ENCODE data around the gene RNGTT.

Gene RNGTT

DNA sequence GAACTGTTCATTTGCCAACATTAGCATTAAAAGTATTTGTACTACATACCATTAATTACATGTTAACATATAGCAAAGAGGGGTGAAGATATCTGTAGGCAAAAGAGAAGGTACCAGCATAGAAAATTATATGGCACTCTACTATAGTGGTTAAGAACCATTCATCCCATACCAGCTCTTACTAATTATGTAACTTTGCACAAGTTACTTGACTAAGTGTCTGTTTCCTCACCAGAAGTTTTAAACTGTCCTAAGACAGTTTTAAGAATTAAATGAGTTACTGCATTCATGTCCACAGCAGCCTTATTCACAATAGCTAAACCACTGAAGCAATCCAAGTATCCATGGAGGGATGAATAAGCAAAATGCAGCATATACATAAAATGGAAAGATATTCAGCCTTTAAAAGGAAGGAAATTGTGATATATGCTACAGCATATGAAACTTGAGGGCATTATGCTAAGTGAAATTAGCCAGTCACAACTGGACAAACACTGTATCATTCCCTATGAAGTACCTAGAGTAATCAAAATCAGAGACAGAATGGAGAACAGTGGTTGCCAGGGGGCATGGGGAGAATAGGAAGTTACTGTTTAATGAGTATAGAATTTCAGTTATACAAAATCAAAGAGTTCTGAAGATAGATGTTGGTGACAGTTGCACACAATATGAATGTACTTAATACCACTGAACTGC, 98.9 kb downstream of the RNGTT start:
- Histone ChIP-seq H3K4me1 (ENCODE audit: control insufficient read depth, insufficient read depth, low read length) (no peaks in the 10 kb centered on the region), H3K9me3 (ENCODE audit: control insufficient read depth in 2 of 2, low read length in 2 of 2) (no peaks in the 10 kb centered on the region), H3K9ac (ENCODE audit: low read length in 2 of 2) (no peak overlapping the region), H3K27ac (ENCODE audit: low read length) (no peak overlapping the region), H3K36me3 (ENCODE audit: control insufficient read depth in 2 of 2, insufficient read depth in 2 of 2, low read length in 2 of 2) (no peaks in the 10 kb centered on the region), H3K4me3 (ENCODE audit: low read length in 2 of 2) (no peak overlapping the region), H3K27me3 (ENCODE audit: control insufficient read depth in 1 of 2, insufficient read depth in 2 of 2, low read length in 2 of 2) (no peaks in the 10 kb centered on the region)

DNA sequence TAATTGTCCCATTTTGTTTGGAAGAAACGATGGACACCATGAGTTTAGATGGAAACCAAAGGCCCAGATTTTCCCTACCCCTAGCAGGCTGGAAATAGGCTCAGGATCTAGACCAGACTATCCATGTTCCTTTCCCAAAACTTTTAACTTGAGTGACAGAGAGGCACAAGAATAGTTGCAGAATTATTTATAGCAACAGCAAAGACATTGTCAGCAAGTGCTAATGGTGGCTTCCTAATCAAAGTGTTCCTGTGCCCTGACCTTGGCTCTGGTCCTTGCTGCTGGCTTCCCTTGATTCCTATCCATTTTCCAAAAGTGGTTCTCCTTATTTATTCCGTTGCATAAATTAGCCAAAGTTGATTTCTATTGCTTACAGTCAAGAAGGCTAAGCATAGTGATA, 103.1 kb downstream of the RNGTT start:
- Histone ChIP-seq H3K4me3 (ENCODE audit: low read length in 2 of 2) (no peak overlapping the region), H3K27me3 (ENCODE audit: control insufficient read depth in 1 of 2, insufficient read depth in 2 of 2, low read length in 2 of 2) (no peaks in the 10 kb centered on the region), H3K9me3 (ENCODE audit: control insufficient read depth in 2 of 2, low read length in 2 of 2) (no peaks in the 10 kb centered on the region), H3K4me1 (ENCODE audit: control insufficient read depth, insufficient read depth, low read length) (no peaks in the 10 kb centered on the region), H3K36me3 (ENCODE audit: control insufficient read depth in 2 of 2, insufficient read depth in 2 of 2, low read length in 2 of 2) (no peaks in the 10 kb centered on the region), H3K27ac (ENCODE audit: low read length) (no peak overlapping the region), H3K9ac (ENCODE audit: low read length in 2 of 2) (no peak overlapping the region)

DNA sequence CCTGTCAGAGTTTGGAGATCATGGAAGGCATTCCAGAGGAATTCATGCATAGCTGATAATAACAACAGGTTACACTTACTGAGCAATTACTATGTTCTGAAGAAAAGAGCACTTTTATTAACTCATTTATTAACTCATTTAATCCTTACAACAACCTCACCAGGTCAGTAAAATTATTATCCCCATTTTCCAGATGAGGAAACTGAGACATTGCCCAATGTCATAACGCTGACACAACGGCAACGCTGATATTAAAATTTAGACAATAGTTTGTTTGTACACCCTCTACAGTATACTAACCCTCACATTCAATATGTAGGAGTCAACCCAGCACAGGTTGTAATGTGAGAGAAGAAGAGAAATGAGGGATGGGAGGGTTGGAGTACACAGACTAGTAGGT, 105.0 kb downstream of the RNGTT start:
- Histone ChIP-seq H3K27ac (ENCODE audit: low read length) (no peak overlapping the region), H3K4me3 (ENCODE audit: low read length in 2 of 2) (no peak overlapping the region), H3K9me3 (ENCODE audit: control insufficient read depth in 2 of 2, low read length in 2 of 2) (no peaks in the 10 kb centered on the region), H3K4me1 (ENCODE audit: control insufficient read depth, insufficient read depth, low read length) (no peaks in the 10 kb centered on the region), H3K9ac (ENCODE audit: low read length in 2 of 2) (no peak overlapping the region), H3K36me3 (ENCODE audit: control insufficient read depth in 2 of 2, insufficient read depth in 2 of 2, low read length in 2 of 2) (no peaks in the 10 kb centered on the region), H3K27me3 (ENCODE audit: control insufficient read depth in 1 of 2, insufficient read depth in 2 of 2, low read length in 2 of 2) (no peaks in the 10 kb centered on the region)

DNA sequence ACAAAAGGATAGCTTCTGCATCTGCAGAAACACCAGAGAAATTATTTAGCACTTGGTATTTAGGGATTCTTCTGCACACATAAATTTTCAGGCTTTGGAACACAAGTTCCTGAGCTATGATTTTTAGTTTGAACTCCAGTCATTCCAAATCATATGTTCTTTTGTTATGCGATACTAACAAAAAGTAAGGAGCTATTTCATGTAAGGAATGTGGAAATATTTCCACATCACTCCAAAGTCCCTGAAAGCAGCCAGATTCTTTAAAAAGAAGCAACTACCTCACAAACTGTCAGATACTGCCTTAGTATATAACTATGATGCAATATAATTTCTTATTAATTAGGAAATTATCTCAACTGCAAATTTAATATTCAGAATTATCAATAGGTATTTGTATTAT, 106.9 kb downstream of the RNGTT start:
- Histone ChIP-seq H3K4me1 (ENCODE audit: control insufficient read depth, insufficient read depth, low read length) (no peaks in the 10 kb centered on the region), H3K9me3 (ENCODE audit: control insufficient read depth in 2 of 2, low read length in 2 of 2) (no peaks in the 10 kb centered on the region), H3K9ac (ENCODE audit: low read length in 2 of 2) (no peak overlapping the region), H3K4me3 (ENCODE audit: low read length in 2 of 2) (no peak overlapping the region), H3K27me3 (ENCODE audit: control insufficient read depth in 1 of 2, insufficient read depth in 2 of 2, low read length in 2 of 2) (no peaks in the 10 kb centered on the region), H3K36me3 (ENCODE audit: control insufficient read depth in 2 of 2, insufficient read depth in 2 of 2, low read length in 2 of 2) (no peaks in the 10 kb centered on the region), H3K27ac (ENCODE audit: low read length) (no peak overlapping the region)

DNA sequence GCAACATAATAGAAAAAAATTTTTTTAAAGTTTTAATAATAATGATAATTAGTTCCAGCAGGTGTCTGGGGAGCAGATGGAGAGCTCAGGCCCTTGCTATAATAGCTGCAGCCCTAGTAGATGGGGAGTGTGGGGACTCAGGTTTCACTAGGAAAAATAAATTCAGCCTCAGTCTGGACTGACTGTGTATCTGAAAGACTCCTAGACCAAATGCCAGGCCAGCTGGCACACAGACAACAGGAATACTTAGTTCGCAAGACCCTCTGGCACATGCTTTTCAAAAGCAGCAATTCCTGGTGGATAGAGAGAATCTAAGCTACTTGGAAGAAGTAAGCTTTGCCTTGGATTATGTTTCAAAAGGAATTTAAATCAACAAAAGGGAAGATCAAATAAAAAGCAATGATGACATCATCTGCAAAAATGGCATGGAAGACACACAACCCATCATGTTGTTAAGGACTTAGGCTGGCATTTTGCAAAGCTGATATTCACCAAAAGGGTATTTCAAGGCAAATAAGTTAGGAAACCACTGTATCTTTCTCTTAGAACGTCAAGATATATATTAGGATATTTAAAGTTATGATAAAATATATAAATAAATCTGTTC, 107.8 kb downstream of the RNGTT start:
- Histone ChIP-seq H3K9ac (ENCODE audit: low read length in 2 of 2) (no peak overlapping the region), H3K27ac (ENCODE audit: low read length) (no peak overlapping the region), H3K27me3 (ENCODE audit: control insufficient read depth in 1 of 2, insufficient read depth in 2 of 2, low read length in 2 of 2) (no peaks in the 10 kb centered on the region), H3K36me3 (ENCODE audit: control insufficient read depth in 2 of 2, insufficient read depth in 2 of 2, low read length in 2 of 2) (no peaks in the 10 kb centered on the region), H3K4me3 (ENCODE audit: low read length in 2 of 2) (no peak overlapping the region), H3K9me3 (ENCODE audit: control insufficient read depth in 2 of 2, low read length in 2 of 2) (no peaks in the 10 kb centered on the region), H3K4me1 (ENCODE audit: control insufficient read depth, insufficient read depth, low read length) (no peaks in the 10 kb centered on the region)

DNA sequence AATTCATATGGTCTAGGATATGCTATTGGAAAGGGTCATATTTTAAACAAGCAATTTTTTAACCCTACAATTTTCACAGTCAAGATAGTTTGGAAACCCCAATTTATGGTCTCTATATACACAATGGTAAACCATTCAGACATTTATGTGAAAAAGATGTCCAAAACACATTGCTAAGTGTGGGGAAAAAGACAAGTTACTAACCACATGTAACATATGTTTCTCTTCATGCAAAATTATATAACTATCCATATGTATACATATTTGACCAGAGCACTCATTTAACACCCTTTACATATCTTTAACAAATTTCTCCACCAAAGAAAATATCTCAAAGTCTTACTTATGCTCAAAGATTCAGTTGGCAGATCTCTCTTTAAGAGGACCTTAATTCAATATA, 110.6 kb downstream of the RNGTT start:
- H3K9ac ChIP-seq (ENCODE audit: low read length in 2 of 2): no peak overlapping the region
- H3K4me3 ChIP-seq (ENCODE audit: low read length in 2 of 2): no peak overlapping the region
- no peaks in the 10 kb centered on the region for H3K4me1 ChIP-seq (ENCODE audit: control insufficient read depth, insufficient read depth, low read length)
- H3K9me3 ChIP-seq (ENCODE audit: control insufficient read depth in 2 of 2, low read length in 2 of 2): no peaks in the 10 kb centered on the region
- H3K27ac ChIP-seq (ENCODE audit: low read length): no peak overlapping the region
- no peaks in the 10 kb centered on the region for H3K27me3 ChIP-seq (ENCODE audit: control insufficient read depth in 1 of 2, insufficient read depth in 2 of 2, low read length in 2 of 2)
- no peaks in the 10 kb centered on the region for H3K36me3 ChIP-seq (ENCODE audit: control insufficient read depth in 2 of 2, insufficient read depth in 2 of 2, low read length in 2 of 2)

DNA sequence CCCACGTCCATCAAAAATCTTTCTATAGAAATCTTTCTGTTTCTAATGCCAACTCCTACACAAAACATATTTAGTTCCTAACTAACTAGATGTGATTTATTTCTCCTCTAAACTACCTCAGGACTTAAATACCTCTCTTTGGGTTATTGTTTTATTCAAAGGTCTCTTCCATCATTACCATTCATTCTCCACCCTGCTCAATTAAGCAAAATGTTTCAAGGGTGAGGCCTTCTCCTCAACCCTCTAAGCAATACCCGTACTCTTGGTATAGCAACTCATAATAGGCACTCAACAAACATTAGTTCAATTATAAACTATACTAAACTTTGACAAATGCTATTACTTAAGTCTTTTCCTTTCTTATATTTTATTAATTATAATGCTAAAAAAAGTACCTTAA, 111.4 kb downstream of the RNGTT start:
- Histone ChIP-seq H3K27ac (ENCODE audit: low read length) (no peak overlapping the region), H3K9me3 (ENCODE audit: control insufficient read depth in 2 of 2, low read length in 2 of 2) (no peaks in the 10 kb centered on the region), H3K4me1 (ENCODE audit: control insufficient read depth, insufficient read depth, low read length) (no peaks in the 10 kb centered on the region), H3K36me3 (ENCODE audit: control insufficient read depth in 2 of 2, insufficient read depth in 2 of 2, low read length in 2 of 2) (no peaks in the 10 kb centered on the region), H3K27me3 (ENCODE audit: control insufficient read depth in 1 of 2, insufficient read depth in 2 of 2, low read length in 2 of 2) (no peaks in the 10 kb centered on the region), H3K4me3 (ENCODE audit: low read length in 2 of 2) (no peak overlapping the region), H3K9ac (ENCODE audit: low read length in 2 of 2) (no peak overlapping the region)

DNA sequence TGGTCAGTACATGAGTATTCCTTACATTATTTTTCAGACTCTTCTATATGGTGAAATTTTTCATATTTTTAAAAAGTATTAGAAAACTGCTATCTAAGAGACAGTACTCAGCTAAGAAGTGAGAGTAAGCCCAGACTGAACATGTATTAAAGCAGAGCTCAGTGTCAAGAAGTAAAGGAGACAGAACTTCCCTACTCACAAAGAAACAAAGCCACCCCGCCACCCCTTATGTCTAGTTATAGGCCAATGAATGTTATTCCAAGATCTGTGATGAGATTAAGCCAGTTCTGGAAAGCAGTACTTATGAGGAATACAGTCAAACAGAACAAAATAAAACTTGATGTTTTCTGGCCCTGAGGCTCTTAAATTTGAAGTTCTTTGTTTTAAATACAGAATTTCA, 114.5 kb downstream of the RNGTT start:
- no peak overlapping the region for H3K4me3 ChIP-seq (ENCODE audit: low read length in 2 of 2)
- H3K9ac ChIP-seq (ENCODE audit: low read length in 2 of 2): no peak overlapping the region
- H3K4me1 ChIP-seq (ENCODE audit: control insufficient read depth, insufficient read depth, low read length): no peaks in the 10 kb centered on the region
- H3K36me3 ChIP-seq (ENCODE audit: control insufficient read depth in 2 of 2, insufficient read depth in 2 of 2, low read length in 2 of 2): no peaks in the 10 kb centered on the region
- H3K27ac ChIP-seq (ENCODE audit: low read length): no peak overlapping the region
- no peaks in the 10 kb centered on the region for H3K9me3 ChIP-seq (ENCODE audit: control insufficient read depth in 2 of 2, low read length in 2 of 2)
- H3K27me3 ChIP-seq (ENCODE audit: control insufficient read depth in 1 of 2, insufficient read depth in 2 of 2, low read length in 2 of 2): no peaks in the 10 kb centered on the region

DNA sequence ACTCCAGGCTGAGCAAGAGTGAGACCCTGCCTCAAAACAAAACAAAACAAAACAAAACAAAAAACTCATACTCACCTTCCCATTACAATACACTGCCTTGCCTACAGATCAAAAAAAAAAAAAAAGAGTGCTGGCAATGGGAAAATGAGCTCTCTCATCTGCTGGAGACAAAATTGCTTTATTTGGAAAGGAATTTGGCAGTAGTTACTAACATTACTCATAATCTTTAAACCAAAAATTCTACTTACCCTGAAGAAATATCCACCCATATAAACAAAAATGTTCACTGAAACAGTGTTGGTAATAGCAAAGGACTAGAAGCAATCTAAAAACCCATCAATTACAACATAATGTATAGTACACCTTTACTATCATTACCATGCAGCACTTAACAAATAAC, 120.4 kb downstream of the RNGTT start:
- Histone ChIP-seq H3K36me3 (ENCODE audit: control insufficient read depth in 2 of 2, insufficient read depth in 2 of 2, low read length in 2 of 2) (no peaks in the 10 kb centered on the region), H3K27me3 (ENCODE audit: control insufficient read depth in 1 of 2, insufficient read depth in 2 of 2, low read length in 2 of 2) (no peaks in the 10 kb centered on the region), H3K9ac (ENCODE audit: low read length in 2 of 2) (no peak overlapping the region), H3K4me1 (ENCODE audit: control insufficient read depth, insufficient read depth, low read length) (no peaks in the 10 kb centered on the region), H3K9me3 (ENCODE audit: control insufficient read depth in 2 of 2, low read length in 2 of 2) (no peaks in the 10 kb centered on the region), H3K27ac (ENCODE audit: low read length) (no peak overlapping the region), H3K4me3 (ENCODE audit: low read length in 2 of 2) (no peak overlapping the region)

DNA sequence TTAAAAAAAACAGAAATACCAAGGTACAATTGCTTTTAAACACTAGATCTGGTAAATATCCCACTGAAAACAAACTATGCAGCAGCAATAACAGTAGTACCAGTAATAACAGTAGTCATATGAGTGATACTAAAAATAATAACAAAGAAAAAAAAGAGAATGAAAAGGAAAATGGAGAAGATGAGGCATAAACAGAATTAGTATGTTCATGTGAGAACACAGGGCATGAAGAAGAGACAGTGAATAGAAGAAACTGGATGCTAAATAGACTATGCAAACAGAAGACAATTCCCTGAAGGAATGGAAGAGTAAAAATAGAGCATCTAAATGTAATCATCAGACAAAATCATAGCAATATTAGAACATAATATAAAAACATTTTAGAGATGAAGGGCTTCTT, 121.1 kb downstream of the RNGTT start:
- H3K9ac ChIP-seq (ENCODE audit: low read length in 2 of 2): no peak overlapping the region

DNA sequence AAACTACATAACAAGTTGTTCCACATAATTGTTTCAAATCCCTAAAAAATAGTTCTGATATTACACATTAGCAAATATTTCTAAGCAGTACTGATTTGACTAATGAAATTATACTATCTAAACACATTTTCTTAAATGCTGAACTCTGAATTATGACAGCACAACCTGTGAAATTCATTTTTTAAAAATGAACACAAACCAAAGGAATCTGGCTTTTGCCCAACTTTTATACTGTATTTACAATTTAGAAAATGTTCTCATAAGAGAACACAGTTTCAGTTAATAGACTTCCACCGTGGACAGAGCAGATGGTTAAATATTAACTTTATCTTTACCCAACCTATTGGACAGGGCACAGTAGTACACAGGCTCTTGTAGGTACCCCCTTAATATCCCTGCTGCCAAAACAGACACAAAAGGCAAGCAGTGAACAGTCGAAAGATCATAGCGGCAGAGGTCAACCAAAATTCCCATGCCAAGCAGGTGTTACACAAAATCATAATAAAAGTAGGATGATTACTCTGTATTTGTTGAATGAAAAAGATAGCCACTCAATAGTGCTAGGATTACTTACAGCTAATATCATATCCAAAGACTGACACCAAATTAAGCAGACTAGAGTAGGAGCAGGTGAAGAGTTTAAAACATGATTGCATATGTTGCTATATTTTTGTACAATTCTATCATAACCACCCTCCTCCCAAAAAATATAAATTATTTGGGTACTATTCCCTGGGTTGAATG, 122.5 kb downstream of the RNGTT start:
- no peaks in the 10 kb centered on the region for H3K9me3 ChIP-seq (ENCODE audit: control insufficient read depth in 2 of 2, low read length in 2 of 2)
- no peak overlapping the region for H3K4me3 ChIP-seq (ENCODE audit: low read length in 2 of 2)
- H3K27me3 ChIP-seq (ENCODE audit: control insufficient read depth in 1 of 2, insufficient read depth in 2 of 2, low read length in 2 of 2): no peaks in the 10 kb centered on the region
- no peak overlapping the region for H3K27ac ChIP-seq (ENCODE audit: low read length)
- H3K4me1 ChIP-seq (ENCODE audit: control insufficient read depth, insufficient read depth, low read length): no peaks in the 10 kb centered on the region
- no peaks in the 10 kb centered on the region for H3K36me3 ChIP-seq (ENCODE audit: control insufficient read depth in 2 of 2, insufficient read depth in 2 of 2, low read length in 2 of 2)
- no peak overlapping the region for H3K9ac ChIP-seq (ENCODE audit: low read length in 2 of 2)

More for the DNA sequence above, 121.1 kb downstream of the RNGTT start:
- no peak overlapping the region for H3K27ac ChIP-seq (ENCODE audit: low read length)
- H3K9me3 ChIP-seq (ENCODE audit: control insufficient read depth in 2 of 2, low read length in 2 of 2): no peaks in the 10 kb centered on the region
- no peak overlapping the region for H3K4me3 ChIP-seq (ENCODE audit: low read length in 2 of 2)
- H3K4me1 ChIP-seq (ENCODE audit: control insufficient read depth, insufficient read depth, low read length): no peaks in the 10 kb centered on the region
- no peaks in the 10 kb centered on the region for H3K36me3 ChIP-seq (ENCODE audit: control insufficient read depth in 2 of 2, insufficient read depth in 2 of 2, low read length in 2 of 2)
- no peaks in the 10 kb centered on the region for H3K27me3 ChIP-seq (ENCODE audit: control insufficient read depth in 1 of 2, insufficient read depth in 2 of 2, low read length in 2 of 2)

Measured in stomach smooth muscle (tissue), 2 donors.